ENCODE measurements around the gene C2. TPM values are rescaled to one million over a fixed set of nuclear protein-coding genes. Genes with fewer than 3 reads are reported as not detected.

Gene C2
- total RNA-seq, 1 donor from 2014 or later, result 2.7 TPM

DNA sequence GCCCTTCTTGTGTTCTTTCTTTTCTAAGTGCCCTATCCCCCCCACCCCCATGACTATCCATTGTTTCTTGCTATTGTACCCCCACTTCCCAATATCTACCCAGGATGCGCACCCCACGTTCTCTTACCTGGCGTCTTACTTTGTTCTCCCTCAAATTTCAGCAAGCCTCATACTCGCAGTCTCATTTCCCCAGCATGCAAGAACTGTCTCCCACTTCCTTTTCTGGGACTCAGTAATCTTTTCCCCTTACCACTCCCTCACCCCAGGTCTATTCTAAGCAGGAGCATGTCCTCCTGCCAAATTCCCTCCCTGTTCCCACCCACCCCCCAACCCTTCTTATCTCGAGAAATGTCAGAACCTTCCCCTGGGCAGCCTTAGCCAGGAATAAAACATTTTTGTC, 28.3 kb upstream of the C2 start:
- DNase-seq (ENCODE audit: low spot score in 2 of 2, unreplicated experiment in 2 of 2), result no peak
- Mint-ChIP-seq H3K4me3 (peak overlapping the region; percentile 52), H3K27me3 (ENCODE audit: low read depth) (no peaks in the 10 kb centered on the region), H3K27ac (peak overlapping the region; percentile 87), H3K4me1 (peaks cover 38% of the 10 kb centered on the region), H3K36me3 (no peaks in the 10 kb centered on the region), H3K9me3 (no peaks in the 10 kb centered on the region)
- no peak for TF ChIP-seq CTCF (IDR thresholded peaks at IDR 0.05; ENCODE audit: unreplicated experiment)

DNA sequence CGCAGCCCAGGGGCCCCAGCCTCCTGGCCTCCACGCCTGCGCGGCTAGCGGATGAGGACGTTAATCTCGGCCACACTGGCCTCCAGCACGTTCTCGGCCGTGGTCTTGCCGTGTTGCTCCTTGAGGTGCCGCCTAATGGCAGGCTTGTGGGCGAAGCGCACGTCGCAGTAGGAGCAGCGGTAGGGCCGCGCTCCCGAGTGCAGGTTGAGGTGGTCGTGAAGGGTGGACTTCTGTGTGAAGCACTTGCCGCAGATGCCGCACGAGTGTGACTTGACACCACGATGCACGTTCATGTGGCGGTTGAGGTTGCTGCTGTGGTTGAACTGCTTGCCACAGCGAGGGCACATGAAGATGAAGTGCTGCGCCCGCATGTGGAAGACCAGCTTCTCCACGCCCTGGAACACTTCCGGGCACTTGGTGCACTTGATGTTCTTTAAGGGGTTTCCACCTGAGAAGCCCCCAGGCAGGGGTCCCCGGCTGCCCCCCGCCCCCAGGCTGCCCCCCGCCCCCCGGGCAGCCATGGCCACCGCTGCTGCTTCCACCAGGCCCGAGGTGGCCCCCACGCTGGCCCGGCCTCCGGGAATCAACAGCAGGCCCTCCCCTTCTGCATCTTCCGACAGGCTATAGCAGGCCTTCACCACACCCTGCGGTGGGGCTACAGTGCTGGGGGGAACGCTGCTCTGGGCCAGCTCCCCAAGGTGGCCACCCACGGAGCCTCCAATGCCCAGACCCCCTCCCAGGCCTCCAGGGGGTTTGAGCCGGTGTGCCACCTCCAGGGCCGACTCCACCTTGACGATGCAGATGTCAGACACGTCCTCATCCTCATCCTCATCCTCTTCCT, 27.4 kb upstream of the C2 start:
- no peak overlapping the region for H3K27ac Mint-ChIP-seq
- no peaks in the 10 kb centered on the region for H3K9me3 Mint-ChIP-seq
- H3K4me1 Mint-ChIP-seq, result peaks cover 38% of the 10 kb centered on the region
- H3K4me3 Mint-ChIP-seq, result peak overlapping the region; percentile 68
- TF ChIP-seq CTCF (IDR thresholded peaks at IDR 0.05; ENCODE audit: unreplicated experiment), result no peak
- H3K27me3 Mint-ChIP-seq (ENCODE audit: low read depth), result no peaks in the 10 kb centered on the region
- DNase-seq (ENCODE audit: low spot score in 2 of 2, unreplicated experiment in 2 of 2), result no peak
- no peaks in the 10 kb centered on the region for H3K36me3 Mint-ChIP-seq

- no peak for TF ChIP-seq CTCF (IDR thresholded peaks at IDR 0.05; ENCODE audit: unreplicated experiment)
- H3K9me3 Mint-ChIP-seq, result no peaks in the 10 kb centered on the region
- H3K4me1 Mint-ChIP-seq, result peaks cover 41% of the 10 kb centered on the region
- H3K4me3 Mint-ChIP-seq, result peak overlapping the region; percentile 68
- H3K27me3 Mint-ChIP-seq (ENCODE audit: low read depth), result no peaks in the 10 kb centered on the region
- DNase-seq (ENCODE audit: low spot score in 2 of 2, unreplicated experiment in 2 of 2), result no peak
- peak overlapping the region; percentile 85 for H3K27ac Mint-ChIP-seq
- H3K36me3 Mint-ChIP-seq, result no peaks in the 10 kb centered on the region
These were observed 26.6 kb upstream of the C2 start for GRCh38 chr6:31900917-31901414.

DNA sequence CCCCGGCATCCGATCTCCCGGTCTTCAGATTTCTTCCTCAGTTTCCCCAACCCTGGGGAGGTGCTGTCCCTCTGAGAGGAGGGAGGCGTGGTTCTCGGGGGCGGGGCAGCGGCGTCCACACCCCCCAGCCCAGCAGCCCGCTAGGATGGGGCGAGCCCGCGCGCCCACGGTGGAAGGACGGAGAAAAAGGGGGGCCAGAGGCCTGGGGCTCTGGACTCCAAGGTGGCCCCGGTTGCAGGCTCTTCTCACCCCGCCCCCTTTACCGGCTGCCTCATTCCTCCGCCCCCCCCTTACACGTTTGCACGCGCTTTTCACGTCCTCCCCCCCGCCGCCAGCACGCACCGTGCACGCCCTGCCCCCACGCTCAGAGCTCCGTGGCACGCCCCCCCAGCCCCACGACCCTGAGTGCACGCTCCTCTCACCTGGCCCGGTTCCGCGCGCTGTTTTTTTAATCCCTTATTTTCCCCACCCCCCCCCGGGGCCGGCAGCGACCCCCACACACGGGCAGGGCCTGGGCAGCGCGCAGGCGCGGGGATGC, 26.0 kb upstream of the C2 start:
- no peaks in the 10 kb centered on the region for H3K9me3 Mint-ChIP-seq
- no peak for TF ChIP-seq CTCF (IDR thresholded peaks at IDR 0.05; ENCODE audit: unreplicated experiment)
- H3K27ac Mint-ChIP-seq, result peak overlapping the region; percentile 85
- H3K4me1 Mint-ChIP-seq, result peaks cover 42% of the 10 kb centered on the region
- H3K4me3 Mint-ChIP-seq, result peak overlapping the region; percentile 68
- H3K27me3 Mint-ChIP-seq (ENCODE audit: low read depth), result no peaks in the 10 kb centered on the region
- no peaks in the 10 kb centered on the region for H3K36me3 Mint-ChIP-seq
- DNase-seq (ENCODE audit: low spot score in 2 of 2, unreplicated experiment in 2 of 2), result peak in 1 of 2 experiments; percentile 53

- DNase-seq (ENCODE audit: low spot score in 2 of 2, unreplicated experiment in 2 of 2), result peak; percentile 94 to 96
- Mint-ChIP-seq H3K36me3 (no peaks in the 10 kb centered on the region), H3K27me3 (ENCODE audit: low read depth) (no peaks in the 10 kb centered on the region), H3K4me3 (peak within 1 kb of the TSS; percentile 68), H3K4me1 (peaks cover 42% of the 10 kb centered on the region), H3K27ac (peak within 1 kb of the TSS; percentile 92), H3K9me3 (no peaks in the 10 kb centered on the region)
- no peak for TF ChIP-seq CTCF (IDR thresholded peaks at IDR 0.05; ENCODE audit: unreplicated experiment)
These were observed 25.4 kb upstream of the C2 start, which contains the start of gene ZBTB12 for GRCh38 chr6:31901953-31902643. ZBTB12 (minus strand) TSS chr6:31902086; CDS start chr6:31901305, 781 bp downstream.
